Measurements from ENCODE around the gene CSTB.

CSTB gene

GRCh38 chr21:43745772-43746517 is 30.2 kb downstream of the CSTB start:
- DNase-seq: no peak

GRCh38 chr21:43744725-43745124 is 31.4 kb downstream of the CSTB start:
- DNase-seq: no peak

- no peak for DNase-seq
Observed at GRCh38 chr21:43743947-43744346, 32.2 kb downstream of the CSTB start.

- no peak for DNase-seq
Observed at GRCh38 chr21:43741423-43742096, 34.5 kb downstream of the CSTB start.

GRCh38 chr21:43740497-43741156 is 35.5 kb downstream of the CSTB start:
- DNase-seq: no peak

- no peak for DNase-seq
Observed at GRCh38 chr21:43739621-43740435, 36.3 kb downstream of the CSTB start.

- DNase-seq: no peak
Observed at GRCh38 chr21:43737158-43737950, 38.8 kb downstream of the CSTB start.

- no peak for DNase-seq
Observed at GRCh38 chr21:43736224-43736883, 39.8 kb downstream of the CSTB start.

GRCh38 chr21:43735236-43736091 is 40.6 kb downstream of the CSTB start:
- DNase-seq: no peak

GRCh38 chr21:43734928-43735229 is 41.2 kb downstream of the CSTB start:
- no peak for DNase-seq

- DNase-seq: no peak
Observed at GRCh38 chr21:43734131-43734927, 41.8 kb downstream of the CSTB start.

- DNase-seq: no peak
Observed at GRCh38 chr21:43733529-43734071, 42.5 kb downstream of the CSTB start.

- no peak for DNase-seq
Observed at GRCh38 chr21:43733060-43733459, 43.0 kb downstream of the CSTB start.

GRCh38 chr21:43731891-43732711 is 44.0 kb downstream of the CSTB start:
- DNase-seq: no peak

GRCh38 chr21:43731476-43731875 is 44.6 kb downstream of the CSTB start:
- no peak for DNase-seq

GRCh38 chr21:43728467-43729390 is 47.4 kb downstream of the CSTB start:
- peak; percentile 51 for DNase-seq

- DNase-seq: no peak
Observed at GRCh38 chr21:43728154-43728466, 48.0 kb downstream of the CSTB start.

Measured in NCI-H2107 (cell line).